ENCODE data around the gene CENPQ. TPM values are rescaled to one million over a fixed set of nuclear protein-coding genes. Genes with fewer than 3 reads are reported as not detected.

Gene CENPQ
- total RNA-seq, 1 experiment from 2014 or later: 11.0 TPM

DNA sequence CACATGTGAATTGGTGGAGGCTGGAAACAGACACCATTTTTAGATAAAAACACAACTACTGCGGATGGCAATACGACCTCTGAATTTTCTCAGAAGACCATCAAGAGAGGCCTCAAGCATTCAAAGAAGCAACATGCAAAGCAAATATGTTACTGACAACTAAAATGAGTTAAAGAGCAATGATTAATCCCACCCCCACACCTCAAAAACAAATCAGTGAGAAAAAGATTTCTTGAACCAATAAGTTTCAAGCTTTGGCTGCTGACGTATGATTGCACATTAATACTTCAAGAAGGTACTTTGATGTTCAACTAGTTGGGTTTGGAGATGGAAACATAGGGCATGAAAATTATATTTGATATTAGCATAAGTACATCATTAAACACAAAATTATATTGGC is 1.1 kb upstream of the CENPQ start:
- peak overlapping the region; percentile 100 for H2AFZ ChIP-seq
- H3K27ac ChIP-seq: no peak overlapping the region
- H3K9me2 ChIP-seq (ENCODE audit: insufficient read depth): no peaks in the 10 kb centered on the region
- H3K36me3 ChIP-seq (ENCODE audit: low read depth): peaks cover 5% of the 10 kb centered on the region; the same call in 1 of the 2 replicates
- BruUV-seq (replicated peaks): no TSS peak
- TF ChIP-seq CTCF (conservative IDR thresholded peaks at IDR 0.05) (no peak), EZH2 (IDR thresholded peaks at IDR 0.05; ENCODE audit: low read depth) (no peak)
- intact Hi-C loops (cut with micrococcal nuclease; ENCODE audit: unreplicated experiment): loop anchor here (5.0 kb wide), 1 partner anchor 145 kb away; no protein-coding TSS in a partner anchor
- H3K27me3 ChIP-seq (ENCODE audit: insufficient read depth, low read depth): no peaks in the 10 kb centered on the region
- no peaks in the 10 kb centered on the region for H3F3A ChIP-seq (ENCODE audit: insufficient read depth, low read depth)
- ChIA-PET CTCF (no interaction called here), POLR2A (ENCODE audit: unreplicated experiment) (no interaction called here)
- no peaks in the 10 kb centered on the region for H3K9me3 ChIP-seq (ENCODE audit: insufficient read depth, low read depth)
- peak overlapping the region; percentile 89 for H3K4me3 ChIP-seq
- no peak for DNase-seq
- peak overlapping the region; percentile 98 for H3K4me2 ChIP-seq
- peaks cover 54% of the 10 kb centered on the region for H3K79me2 ChIP-seq (ENCODE audit: low read depth)
- H3K4me1 ChIP-seq (replicated peaks; ENCODE audit: insufficient read depth): peaks cover 18% of the 10 kb centered on the region
- H4K20me1 ChIP-seq (ENCODE audit: insufficient read depth): no peaks in the 10 kb centered on the region

GRCh38 chr6:49462599-49462926 is 607 bp upstream of the CENPQ start:
- H3K9me3 ChIP-seq (ENCODE audit: insufficient read depth, low read depth): no peaks in the 10 kb centered on the region
- TSS peak; percentile 60 for BruUV-seq (replicated peaks)
- intact Hi-C loops (cut with micrococcal nuclease; ENCODE audit: unreplicated experiment): loop anchor here (5.0 kb wide), 1 partner anchor 145 kb away; no protein-coding TSS in a partner anchor
- ChIA-PET CTCF (no interaction called here), POLR2A (ENCODE audit: unreplicated experiment) (no interaction called here)
- peak overlapping the region; percentile 58 for H3K27ac ChIP-seq
- H3K9me2 ChIP-seq (ENCODE audit: insufficient read depth): no peaks in the 10 kb centered on the region
- peak overlapping the region; percentile 100 for H2AFZ ChIP-seq
- peak overlapping the region; percentile 98 for H3K4me2 ChIP-seq
- H4K20me1 ChIP-seq (ENCODE audit: insufficient read depth): no peaks in the 10 kb centered on the region
- H3K36me3 ChIP-seq (ENCODE audit: low read depth): peaks cover 5% of the 10 kb centered on the region; the same call in 1 of the 2 replicates
- no peaks in the 10 kb centered on the region for H3F3A ChIP-seq (ENCODE audit: insufficient read depth, low read depth)
- peaks cover 18% of the 10 kb centered on the region for H3K4me1 ChIP-seq (replicated peaks; ENCODE audit: insufficient read depth)
- DNase-seq: no peak
- H3K4me3 ChIP-seq: peak overlapping the region; percentile 89
- H3K79me2 ChIP-seq (ENCODE audit: low read depth): peaks cover 59% of the 10 kb centered on the region
- H3K27me3 ChIP-seq (ENCODE audit: insufficient read depth, low read depth): no peaks in the 10 kb centered on the region
- TF ChIP-seq CTCF (conservative IDR thresholded peaks at IDR 0.05): no peak
- TF ChIP-seq EZH2 (IDR thresholded peaks at IDR 0.05; ENCODE audit: low read depth): no peak

GRCh38 chr6:49463612-49463967 is 420 bp downstream of the CENPQ start:
- Histone ChIP-seq H3F3A (ENCODE audit: insufficient read depth, low read depth) (no peaks in the 10 kb centered on the region), H3K79me2 (ENCODE audit: low read depth) (peaks cover 66% of the 10 kb centered on the region), H3K4me1 (replicated peaks; ENCODE audit: insufficient read depth) (peaks cover 18% of the 10 kb centered on the region), H3K27ac (peak overlapping the region; percentile 58), H3K4me3 (peak overlapping the region; percentile 89), H3K9me2 (ENCODE audit: insufficient read depth) (no peaks in the 10 kb centered on the region), H3K36me3 (ENCODE audit: low read depth) (no peaks in the 10 kb centered on the region), H3K4me2 (peak overlapping the region; percentile 97), H4K20me1 (ENCODE audit: insufficient read depth) (no peaks in the 10 kb centered on the region), H3K27me3 (ENCODE audit: insufficient read depth, low read depth) (no peaks in the 10 kb centered on the region), H2AFZ (peak overlapping the region; percentile 100), H3K9me3 (ENCODE audit: insufficient read depth, low read depth) (no peaks in the 10 kb centered on the region)
- intact Hi-C loops (cut with micrococcal nuclease; ENCODE audit: unreplicated experiment): loop anchor here (5.0 kb wide), 1 partner anchor 144 kb away; no protein-coding TSS in a partner anchor
- ChIA-PET POLR2A (ENCODE audit: unreplicated experiment) (no interaction called here), CTCF (no interaction called here)
- DNase-seq: no peak
- BruUV-seq (replicated peaks): TSS peak; percentile 84
- no peak for TF ChIP-seq EZH2 (IDR thresholded peaks at IDR 0.05; ENCODE audit: low read depth)
- TF ChIP-seq CTCF (conservative IDR thresholded peaks at IDR 0.05): no peak

Data from PC-9 (cell line).